H1 (cell line): ENCODE measurements around the gene MYOD1. TPM values are rescaled to one million over a fixed set of nuclear protein-coding genes. Genes with fewer than 3 reads are reported as not detected.

Source experiments
- CTCF ChIA-PET: fragments of 300-600 bp; sonication (Branson Sonifier 250); formaldehyde crosslinking; loops from one replicate; lab custom pipeline; 2021; ENCODE audit not compliant: partially characterized antibody; lab: Charles Lee
- POLR2A ChIA-PET: fragments of 300-600 bp; sonication (Branson Sonifier 250); formaldehyde crosslinking; loops from one replicate; lab custom pipeline; 2021; ENCODE audit warnings: inconsistent platforms; ENCODE audit not compliant: partially characterized antibody; lab: Charles Lee
- DNase-seq, 2 experiments: peaks; one replicate each; pipeline versions ENCODE4 v3.0.0 to v3.0.0-alpha.2; 2010 to 2022; ENCODE audit warnings: low spot score in 2 of 2, low read depth in 1 of 2, mixed read lengths in 1 of 2
- FAIRE-seq: peaks from 2 replicates; lab custom pipeline; 2011; peaks lifted over from hg19 to GRCh38; lab: Jason Lieb, UNC
- H2AFZ ChIP-seq: 2 replicates; pipeline ENCODE4 v1.8.1; 2012; ENCODE audit warnings: low read length, inconsistent platforms
- H2AK5ac ChIP-seq: 2 replicates; pipeline ENCODE4 v1.6.1; 2013; ENCODE audit warnings: low read depth, low read length
- H2BK120ac ChIP-seq: replicated peaks from 2 replicates; pipeline ENCODE3; 2013; ENCODE audit warnings: low read depth, low read length, inconsistent platforms
- H2BK12ac ChIP-seq: 2 replicates; pipeline ENCODE4 v1.6.1; 2013; ENCODE audit warnings: low read depth, low read length
- H2BK15ac ChIP-seq: 2 replicates; pipeline ENCODE4 v1.6.1; 2013; ENCODE audit warnings: low read length
- H2BK20ac ChIP-seq: 2 replicates; pipeline ENCODE4 v1.6.1; 2013; ENCODE audit warnings: low read length
- H2BK5ac ChIP-seq: 2 replicates; pipeline ENCODE4 v1.6.1; 2013; ENCODE audit warnings: low read depth, low read length
- H3K14ac ChIP-seq: 2 replicates; pipeline ENCODE4 v1.6.1; 2013; ENCODE audit warnings: inconsistent platforms; ENCODE audit not compliant: insufficient read length
- H3K18ac ChIP-seq: 2 replicates; pipeline ENCODE4 v1.6.1; 2013; ENCODE audit warnings: low read length; ENCODE audit errors: extremely low read depth
- H3K23ac ChIP-seq: 2 replicates; pipeline ENCODE4 v1.6.1; 2013; ENCODE audit warnings: inconsistent platforms; ENCODE audit not compliant: insufficient read length
- H3K23me2 ChIP-seq: 2 replicates; pipeline ENCODE4 v1.6.1; 2013; ENCODE audit warnings: low read depth, low read length
- H3K27ac ChIP-seq: 2 replicates; pipeline ENCODE4 v1.6.1; 2011; ENCODE audit warnings: low read depth, low read length, inconsistent platforms
- H3K27me3 ChIP-seq, 4 experiments: replicated peaks in 1 of 4; 1 replicate in 1 of 4; 2 replicates in 3 of 4; pipeline versions ENCODE4 v1.6.1 to v1.8.1; 2011 to 2013; ENCODE audit warnings: low read length in 3 of 4, mild to moderate bottlenecking in 3 of 4, inconsistent platforms in 2 of 4, mixed read lengths in 2 of 4, moderate library complexity in 1 of 4; ENCODE audit not compliant: control insufficient read depth in 3 of 4, insufficient read depth in 3 of 4; ENCODE audit errors: extremely low read depth in 1 of 4
- H3K36me3 ChIP-seq, 4 experiments: 2 replicates each; pipeline versions ENCODE4 v1.6.1 to v1.8.1; 2011 to 2013; ENCODE audit warnings: mild to moderate bottlenecking in 4 of 4, low read length in 3 of 4, moderate library complexity in 2 of 4, control low read depth in 1 of 4, inconsistent platforms in 1 of 4; ENCODE audit not compliant: insufficient read depth in 4 of 4, control insufficient read depth in 2 of 4
- H3K4ac ChIP-seq: replicated peaks from 2 replicates; pipeline ENCODE3; 2013; ENCODE audit warnings: low read length, low read depth, mixed read lengths, inconsistent platforms; ENCODE audit not compliant: insufficient read length
- H3K4me1 ChIP-seq, 4 experiments: replicated peaks in 1 of 4; 1 replicate in 1 of 4; 2 replicates in 3 of 4; pipeline versions ENCODE4 v1.6.1 to v1.8.1; 2011 to 2013; ENCODE audit warnings: low read length in 3 of 4, inconsistent platforms in 2 of 4, mixed read lengths in 1 of 4; ENCODE audit not compliant: insufficient read depth in 4 of 4, control insufficient read depth in 3 of 4
- H3K4me2 ChIP-seq, 2 experiments: 2 replicates each; pipeline versions ENCODE4 v1.6.1 to v1.8.1; 2011 to 2013; ENCODE audit warnings: low read depth in 2 of 2, low read length in 2 of 2, control low read depth in 1 of 2, inconsistent platforms in 1 of 2, mild to moderate bottlenecking in 1 of 2; ENCODE audit not compliant: insufficient read depth in 1 of 2
- H3K4me3 ChIP-seq, 4 experiments: fragments of 200-600, 300-600 bp in 1 of 4; sonication (generic), shearing (Covaris generic), sonication (Bioruptor Twin) in 1 of 4; 2 replicates each; pipeline versions ENCODE4 v1.5.1 to v1.8.1; 2011 to 2016; ENCODE audit warnings: low read length in 4 of 4, low read depth in 3 of 4, control low read depth in 2 of 4, inconsistent platforms in 2 of 4, mild to moderate bottlenecking in 2 of 4, mixed read lengths in 1 of 4, moderate library complexity in 1 of 4; ENCODE audit not compliant: insufficient read depth in 2 of 4; ENCODE audit errors: extremely low read depth in 1 of 4
- H3K56ac ChIP-seq: replicated peaks from 2 replicates; pipeline ENCODE3; 2013; ENCODE audit warnings: low read depth, mild to moderate bottlenecking, mixed read lengths, low read length, inconsistent platforms; ENCODE audit not compliant: insufficient read length
- H3K79me1 ChIP-seq: 2 replicates; pipeline ENCODE4 v1.6.1; 2013; ENCODE audit warnings: low read depth, low read length, control low read depth
- H3K79me2 ChIP-seq, 2 experiments: 2 replicates each; pipeline versions ENCODE4 v1.6.1 to v1.8.1; 2012 to 2013; ENCODE audit warnings: low read length in 2 of 2, mild to moderate bottlenecking in 2 of 2, inconsistent platforms in 1 of 2; ENCODE audit not compliant: insufficient read depth in 2 of 2, control insufficient read depth in 1 of 2
- H3K9ac ChIP-seq, 4 experiments: replicated peaks in 1 of 4; 1 replicate in 1 of 4; 2 replicates in 3 of 4; pipeline versions ENCODE4 v1.6.1 to v1.8.1; 2011 to 2013; ENCODE audit warnings: low read depth in 3 of 4, low read length in 3 of 4, control low read depth in 2 of 4, mild to moderate bottlenecking in 2 of 4, moderate library complexity in 2 of 4, inconsistent platforms in 1 of 4; ENCODE audit errors: extremely low read depth in 1 of 4
- H3K9me3 ChIP-seq, 2 experiments: 2 replicates each; pipeline versions ENCODE4 v1.6.1 to v1.8.1; 2012 to 2013; ENCODE audit warnings: mild to moderate bottlenecking in 2 of 2, moderate library complexity in 2 of 2, control low read depth in 1 of 2, inconsistent platforms in 1 of 2, low read depth in 1 of 2, low read length in 1 of 2, mixed read lengths in 1 of 2; ENCODE audit not compliant: insufficient read depth in 2 of 2
- H4K20me1 ChIP-seq, 2 experiments: replicated peaks in 1 of 2; 2 replicates each; pipeline versions ENCODE3 to v1.8.1; 2011 to 2013; ENCODE audit warnings: inconsistent platforms in 2 of 2, low read length in 2 of 2, mild to moderate bottlenecking in 1 of 2; ENCODE audit not compliant: insufficient read depth in 2 of 2, control insufficient read depth in 1 of 2
- H4K5ac ChIP-seq: 2 replicates; pipeline ENCODE4 v1.6.1; 2013; ENCODE audit warnings: low read length, low read depth, mixed read lengths, inconsistent platforms; ENCODE audit not compliant: insufficient read length
- H4K8ac ChIP-seq: 2 replicates; pipeline ENCODE4 v1.8.0; 2013; ENCODE audit warnings: mild to moderate bottlenecking, moderate library complexity, low read length, inconsistent platforms; ENCODE audit not compliant: insufficient read depth; ENCODE audit errors: extremely low read depth
- H4K91ac ChIP-seq: replicated peaks from 2 replicates; pipeline ENCODE3; 2013; ENCODE audit warnings: low read length, mixed read lengths, inconsistent platforms; ENCODE audit not compliant: insufficient read length
- PHF8 ChIP-seq: fragments of 200-600 bp; sonication (generic); conservative IDR thresholded peaks from 2 replicates; pipeline ENCODE4 v1.7.1; 2012; ENCODE audit warnings: low read depth, mild to moderate bottlenecking, inconsistent platforms, low read length, moderate library complexity
- WGBS, 2 experiments: shearing (Covaris generic) in 1 of 2; methylation state at CpG; one replicate each; pipeline versions ENCODE4 v1.1.6 to v1.1.7; 2013 to 2015; ENCODE audit warnings: low lambda C conversion rate in 2 of 2, mixed read lengths in 2 of 2, inconsistent platforms in 1 of 2, low coverage in 1 of 2, missing lambda C conversion rate in 1 of 2; ENCODE audit not compliant: insufficient replicate concordance in 2 of 2, insufficient coverage in 1 of 2, insufficient read length in 1 of 2; ENCODE audit errors: extremely low coverage in 1 of 2, missing lambda C conversion rate in 1 of 2; 5-methylcytosine and 5-hydroxymethylcytosine counted together
- polyA plus RNA-seq, 7 experiments: library from polyadenylated mRNA; depleted of rRNA in 3 of 7; stranded (reverse) in 5 of 7; unstranded in 2 of 7; fragments of >200 nt in 5 of 7; fragments of 200-250 nt in 2 of 7; gene quantifications; 1 replicate in 5 of 7; 2 replicates in 1 of 7; 4 replicates in 1 of 7; pipeline versions ENCODE4 v1.2.1 to v1.2.3, GENCODE V29; 2011 to 2013; ENCODE audit warnings: missing spikeins in 2 of 7, mixed read lengths in 2 of 7
- total RNA-seq: library from RNA; stranded (reverse); fragmentation: NEBNext Ultra II Directional; extraction: Animal tissue kit (Norgen Biotek cat#: 25700); gene quantifications from 2 replicates; pipeline ENCODE4 v1.2.1, GENCODE V29; 2021

The MYOD1 gene
- total and polyA plus RNA-seq, 2 of the 8 experiments (the other 6 are each of a cell fraction or from before 2014, with no cell fraction given) = not detected

GRCh38 chr11:17694494-17695110, 24.8 kb upstream of the MYOD1 start:
- Histone ChIP-seq H3K56ac (no peak overlapping the region), H3K36me3 (no peaks in the 10 kb centered on the region)
- TF ChIP-seq PHF8 = no peak
- TF ChIP-seq, all 59 proteins: peak for 0
- H2BK20ac ChIP-seq = no peak overlapping the region
- ChIA-PET POLR2A (no interaction called here), CTCF (interaction anchor here (0.9 to 3.1 kb wide), 5 partner anchors 18 to 170 kb away, joined by 3 to 11 read pairs (median 5); partner anchors contain the start of gene MYOD1)
- no peak overlapping the region for H3K4me3 ChIP-seq
- no peak overlapping the region for H2AK5ac ChIP-seq
- no peak overlapping the region for H2BK15ac ChIP-seq
- H4K20me1 ChIP-seq = peaks cover 0 to 2% of the 10 kb centered on the region in 2 experiments
- H3K27me3 ChIP-seq = peaks cover 5 to 33% (median 30%) of the 10 kb centered on the region in 4 experiments
- H3K18ac ChIP-seq = no peak overlapping the region
- no peaks in the 10 kb centered on the region; a peak in 2 of 7 replicates for H3K4me1 ChIP-seq
- no peaks in the 10 kb centered on the region; the same call in 1 of the 2 replicates for H3K23me2 ChIP-seq
- no peak overlapping the region for H2BK120ac ChIP-seq
- H3K9me3 ChIP-seq = no peaks in the 10 kb centered on the region
- DNase-seq (no peak), FAIRE-seq (no peak)
- no peak overlapping the region for H3K27ac ChIP-seq
- H3K4me2 ChIP-seq = no peak overlapping the region; a peak in 1 of 4 replicates
- no peak overlapping the region for H2AFZ ChIP-seq
- H3K9ac ChIP-seq = no peak overlapping the region
- H3K4ac ChIP-seq = no peak overlapping the region
- H3K14ac ChIP-seq = no peak overlapping the region
- no peak overlapping the region for H4K91ac ChIP-seq
- H3K79me1 ChIP-seq = no peaks in the 10 kb centered on the region
- no peak overlapping the region for H4K5ac ChIP-seq
- H2BK5ac ChIP-seq = no peak overlapping the region
- no peaks in the 10 kb centered on the region for H3K79me2 ChIP-seq
- WGBS, 2 experiments = 87% methylated on average over 10 of the region's 10 CpGs; no CpG with 5 or more reads in 1 of the 2 experiments
- no peak overlapping the region for H4K8ac ChIP-seq
- no peak overlapping the region for H2BK12ac ChIP-seq
- no peak overlapping the region for H3K23ac ChIP-seq
